Naive thymus-derived CD8-positive, alpha-beta T cell (primary cell): Measurements from ENCODE around the gene RPL35. TPM values are rescaled to one million over a fixed set of nuclear protein-coding genes. Genes with fewer than 3 reads are reported as not detected.

Experiments used
- ATAC-seq, 2 donors: fragments of 150-1000 bp; cut with Tn5 transposase in 1 of 2; sonication (Bioruptor Pico), chemical (Tn5 transposase) in 1 of 2; 1 replicate in 1 of 2; 2 replicates in 1 of 2; pipeline ENCODE4 v1.10.0; 2021; ENCODE audit warnings: mild to moderate bottlenecking in 2 of 2, moderate library complexity in 2 of 2
- POLR2A ChIA-PET: fragments of 350-600 bp; sonication (Branson Sonifier 250); formaldehyde crosslinking; loops from one replicate; lab custom pipeline; 2021; ENCODE audit warnings: antibody characterized with exemption; lab: Charles Lee
- DNase-seq, 10 donors: peaks; one replicate each; pipeline versions ENCODE4 v3.0.0 to v3.0.0-alpha.2; 2020 to 2022
- H3K27ac Mint-ChIP-seq, 10 donors: one replicate each; pipeline ENCODE4 v1.8.0; 2020 to 2022; ENCODE audit warnings: mild to moderate bottlenecking in 10 of 10, mixed read lengths in 10 of 10, moderate library complexity in 4 of 10, inconsistent platforms in 1 of 10
- H3K27me3 Mint-ChIP-seq, 5 donors: one replicate each; pipeline ENCODE4 v1.8.0; 2021 to 2022; ENCODE audit warnings: mixed read lengths in 5 of 5
- H3K36me3 Mint-ChIP-seq, 3 donors: one replicate each; pipeline ENCODE4 v1.8.0; 2020 to 2022; ENCODE audit warnings: mixed read lengths in 3 of 3, mild to moderate bottlenecking in 2 of 3, inconsistent platforms in 1 of 3
- H3K4me1 Mint-ChIP-seq, 4 donors: one replicate each; pipeline ENCODE4 v1.8.0; 2021 to 2022; ENCODE audit warnings: mixed read lengths in 4 of 4
- H3K4me3 Mint-ChIP-seq, 10 donors: one replicate each; pipeline ENCODE4 v1.8.0; 2020 to 2022; ENCODE audit warnings: mild to moderate bottlenecking in 10 of 10, mixed read lengths in 10 of 10, moderate library complexity in 6 of 10, inconsistent platforms in 1 of 10
- H3K9me3 Mint-ChIP-seq, 9 donors: one replicate each; pipeline ENCODE4 v1.8.0; 2020 to 2022; ENCODE audit warnings: mixed read lengths in 9 of 9, mild to moderate bottlenecking in 3 of 9, inconsistent platforms in 1 of 9, moderate library complexity in 1 of 9
- polyA plus RNA-seq, 3 donors: library from polyadenylated mRNA; unstranded; fragments of 300-500 nt; fragmentation: Illumina TruSeq; gene quantifications; one replicate each; pipeline ENCODE4 v1.2.3, GENCODE V29; 2021
- total RNA-seq, 8 experiments: library from RNA in 2 of 8; stranded (reverse) in 2 of 8; gene quantifications; one replicate each; pipeline ENCODE4 v1.2.3 and lab custom pipeline; 2021 to 2026

RPL35 gene
- total and polyA plus RNA-seq, 5 experiments from 2014 or later = 1,561 to 2,475 (median 1,999) TPM

DNA sequence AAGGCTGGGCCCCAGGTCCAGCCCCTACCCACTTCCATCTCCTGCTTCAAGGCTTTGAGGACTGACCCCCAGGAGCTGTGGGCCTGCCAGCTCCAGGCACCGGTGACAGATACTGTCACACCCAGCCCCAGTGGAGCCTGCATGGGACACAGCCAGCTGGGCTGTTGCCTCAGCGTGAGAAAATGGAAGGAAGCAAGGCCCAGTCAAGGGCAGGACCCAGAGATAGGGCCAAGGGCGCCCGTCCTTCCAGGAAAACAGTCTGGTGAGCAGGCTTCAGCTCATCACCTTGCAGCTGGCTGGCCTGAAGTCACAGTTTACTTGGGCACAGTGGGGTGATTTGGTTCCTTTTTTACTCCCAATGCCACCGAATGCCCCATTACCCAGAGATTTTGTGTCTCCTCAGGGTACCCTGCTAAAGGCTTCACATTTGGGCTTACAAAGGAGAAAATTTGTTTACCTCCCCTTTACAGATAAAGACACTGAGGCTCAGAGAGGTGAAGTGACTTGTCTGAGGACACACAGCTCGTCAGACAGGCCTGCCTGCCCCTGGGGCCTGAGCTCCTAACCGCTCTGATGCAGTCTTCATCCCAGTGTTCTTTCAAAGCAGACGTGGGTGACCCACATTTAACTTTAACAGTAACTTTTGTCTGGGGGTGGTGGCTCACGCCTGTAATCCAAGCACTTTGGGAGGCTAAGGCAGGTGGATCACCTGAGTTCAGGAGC lies 30.0 kb downstream of the RPL35 start:
- Mint-ChIP-seq H3K36me3 (no peaks in the 10 kb centered on the region), H3K4me3 (no peak overlapping the region), H3K4me1 (no peaks in the 10 kb centered on the region), H3K27ac (no peak overlapping the region), H3K9me3 (no peaks in the 10 kb centered on the region), H3K27me3 (peaks cover 3 to 33% (median 8%) of the 10 kb centered on the region in 5 donors)
- ATAC-seq (no peak), DNase-seq (no peak)
- POLR2A ChIA-PET = no interaction called here

GRCh38 chr9:124830593-124830992 lies 31.2 kb downstream of the RPL35 start:
- no peak overlapping the region for H3K27ac Mint-ChIP-seq
- ATAC-seq (no peak), DNase-seq (no peak)
- peaks cover 0 to 2% (median 0%) of the 10 kb centered on the region in 9 donors for H3K9me3 Mint-ChIP-seq
- H3K4me1 Mint-ChIP-seq = no peaks in the 10 kb centered on the region
- H3K4me3 Mint-ChIP-seq = no peak overlapping the region
- peaks cover 1 to 25% (median 3%) of the 10 kb centered on the region in 5 donors for H3K27me3 Mint-ChIP-seq
- POLR2A ChIA-PET = no interaction called here
- H3K36me3 Mint-ChIP-seq = no peaks in the 10 kb centered on the region

DNA sequence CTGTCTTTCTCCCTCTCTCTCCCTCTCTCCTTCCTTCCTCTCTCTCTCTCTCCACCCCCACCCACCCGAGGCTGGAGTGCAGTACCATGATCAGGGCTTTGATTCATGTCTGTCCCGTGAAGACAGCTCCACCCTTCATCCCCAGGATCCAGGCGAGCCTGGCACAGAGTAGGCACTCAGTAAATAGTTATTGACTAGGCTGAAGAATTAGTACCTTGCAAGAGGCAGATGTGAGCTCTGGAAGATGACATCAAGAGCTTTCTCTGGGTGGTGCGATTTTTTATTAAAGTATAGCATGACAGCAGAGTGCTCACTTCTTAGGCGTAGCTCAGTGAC lies 32.5 kb downstream of the RPL35 start:
- POLR2A ChIA-PET = no interaction called here
- peaks cover 0 to 12% (median 3%) of the 10 kb centered on the region in 5 donors for H3K27me3 Mint-ChIP-seq
- no peaks in the 10 kb centered on the region for H3K4me1 Mint-ChIP-seq
- ATAC-seq = no peak
- H3K27ac Mint-ChIP-seq = no peak overlapping the region
- H3K9me3 Mint-ChIP-seq = peaks cover 0 to 2% (median 0%) of the 10 kb centered on the region in 9 donors
- H3K36me3 Mint-ChIP-seq = no peaks in the 10 kb centered on the region
- no peak overlapping the region for H3K4me3 Mint-ChIP-seq
- DNase-seq = no peak

DNA sequence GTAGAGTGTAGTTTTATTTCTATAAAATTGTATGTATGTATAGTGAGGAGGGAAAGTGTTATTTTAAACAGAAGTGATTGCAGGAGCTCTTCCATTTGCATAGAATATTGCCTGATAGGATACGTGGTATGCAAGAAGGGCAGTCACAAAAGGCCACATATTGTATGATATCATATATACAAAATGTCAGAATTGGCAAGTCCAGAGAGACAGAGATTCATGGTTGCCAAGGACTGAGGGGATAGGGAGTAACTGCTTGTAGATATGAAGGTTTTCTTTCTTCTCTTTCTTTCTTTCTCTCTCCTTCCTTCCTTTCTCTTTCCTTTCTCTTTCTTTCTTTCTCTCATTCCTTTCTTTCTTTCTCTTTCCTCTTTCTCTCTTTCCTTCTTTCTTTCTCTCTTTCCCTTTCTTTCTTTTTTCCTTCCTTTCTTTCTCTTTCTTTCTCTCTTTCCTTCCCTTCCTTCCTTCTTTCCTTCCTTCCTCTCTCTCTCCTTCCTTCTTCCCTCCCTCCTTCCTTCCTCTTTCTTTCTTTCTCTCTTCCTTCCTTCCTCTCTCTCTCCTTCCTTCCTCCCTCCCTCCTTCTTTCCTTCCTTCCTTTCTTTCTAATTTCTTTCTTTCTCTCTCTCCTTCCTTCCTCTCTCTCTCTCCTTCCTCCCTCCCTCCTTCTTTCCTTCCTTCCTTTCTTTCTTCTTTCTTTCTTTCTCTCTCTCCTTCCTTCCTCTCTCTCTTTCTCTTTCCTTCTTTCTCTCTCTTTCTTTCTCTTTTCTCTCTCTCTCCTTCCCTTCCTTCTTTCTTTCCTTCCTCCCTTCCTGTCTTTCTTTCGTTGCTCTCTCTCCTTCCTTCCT lies 33.0 kb downstream of the RPL35 start:
- DNase-seq (no peak), ATAC-seq (no peak)
- H3K4me3 Mint-ChIP-seq = no peak overlapping the region
- H3K36me3 Mint-ChIP-seq = no peaks in the 10 kb centered on the region
- peaks cover 0 to 10% (median 3%) of the 10 kb centered on the region in 5 donors for H3K27me3 Mint-ChIP-seq
- no peaks in the 10 kb centered on the region for H3K4me1 Mint-ChIP-seq
- no peak overlapping the region for H3K27ac Mint-ChIP-seq
- POLR2A ChIA-PET = no interaction called here
- H3K9me3 Mint-ChIP-seq = peaks cover 0 to 2% (median 0%) of the 10 kb centered on the region in 9 donors

GRCh38 chr9:124820698-124821623 lies 40.8 kb downstream of the RPL35 start:
- H3K27ac Mint-ChIP-seq = no peak overlapping the region
- POLR2A ChIA-PET = no interaction called here
- H3K36me3 Mint-ChIP-seq = no peaks in the 10 kb centered on the region
- DNase-seq (no peak), ATAC-seq (no peak)
- peaks cover 0 to 5% (median 3%) of the 10 kb centered on the region in 4 donors for H3K4me1 Mint-ChIP-seq
- H3K27me3 Mint-ChIP-seq = peaks cover 0 to 35% (median 20%) of the 10 kb centered on the region in 5 donors
- no peaks in the 10 kb centered on the region for H3K9me3 Mint-ChIP-seq
- H3K4me3 Mint-ChIP-seq = no peak overlapping the region

DNA sequence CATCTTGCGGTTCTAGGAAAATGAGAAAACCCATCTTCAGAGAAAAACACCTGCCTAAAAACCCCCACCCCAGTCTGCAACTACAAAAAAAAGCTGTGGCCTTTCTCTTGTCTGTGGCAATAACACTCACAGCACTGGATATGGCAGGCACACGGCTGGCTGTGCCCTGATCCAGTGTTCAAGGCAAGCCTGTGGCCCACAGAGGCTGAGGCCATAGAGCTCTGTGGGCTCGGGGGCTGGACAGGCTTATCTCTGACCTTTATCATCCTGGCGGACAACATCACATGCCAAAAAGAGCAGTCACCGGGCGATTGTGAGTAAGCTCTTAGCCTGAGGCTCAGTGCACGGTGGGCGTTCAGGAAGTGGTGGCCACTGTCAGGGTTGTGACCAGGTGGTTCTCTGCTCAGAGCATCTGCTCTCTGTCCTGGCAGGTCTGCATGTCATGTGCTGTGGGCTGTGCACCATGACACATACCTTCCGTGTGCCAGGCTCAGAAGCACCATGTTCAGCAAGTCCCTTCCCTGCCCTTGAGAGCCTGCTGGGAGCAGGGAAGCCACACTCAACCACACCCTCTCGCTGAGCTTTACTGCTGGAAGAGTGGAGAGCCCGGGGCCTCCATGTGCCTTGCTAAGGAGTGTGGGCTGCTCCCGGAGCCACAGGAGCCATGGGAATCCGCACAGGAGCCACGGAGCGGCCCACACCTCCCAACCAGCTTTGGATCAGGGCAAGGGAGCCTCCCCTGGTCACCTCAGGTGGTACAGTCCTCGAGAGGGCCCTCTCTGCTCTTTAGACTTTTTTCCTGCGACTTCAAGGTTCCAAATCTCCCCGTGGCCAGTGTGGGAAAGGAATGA lies 43.1 kb downstream of the RPL35 start:
- DNase-seq = no peak
- POLR2A ChIA-PET = no interaction called here

GRCh38 chr9:124815601-124816000 lies 46.2 kb downstream of the RPL35 start:
- Mint-ChIP-seq H3K9me3 (no peaks in the 10 kb centered on the region), H3K4me1 (peaks cover 0 to 5% (median 3%) of the 10 kb centered on the region in 4 donors), H3K36me3 (no peaks in the 10 kb centered on the region), H3K27ac (no peak overlapping the region), H3K27me3 (peaks cover 0 to 33% (median 13%) of the 10 kb centered on the region in 5 donors), H3K4me3 (no peak overlapping the region)
- POLR2A ChIA-PET = no interaction called here
- ATAC-seq (no peak), DNase-seq (no peak)

More for the DNA sequence above, 43.1 kb downstream of the RPL35 start:
- no peaks in the 10 kb centered on the region for H3K9me3 Mint-ChIP-seq
- H3K36me3 Mint-ChIP-seq = no peaks in the 10 kb centered on the region
- peaks cover 0 to 40% (median 20%) of the 10 kb centered on the region in 5 donors for H3K27me3 Mint-ChIP-seq
- ATAC-seq = no peak
- peak overlapping the region in 1 of 10 donors; percentile 9 for H3K27ac Mint-ChIP-seq
- H3K4me1 Mint-ChIP-seq = peaks cover 0 to 5% (median 3%) of the 10 kb centered on the region in 4 donors
- H3K4me3 Mint-ChIP-seq = no peak overlapping the region

DNA sequence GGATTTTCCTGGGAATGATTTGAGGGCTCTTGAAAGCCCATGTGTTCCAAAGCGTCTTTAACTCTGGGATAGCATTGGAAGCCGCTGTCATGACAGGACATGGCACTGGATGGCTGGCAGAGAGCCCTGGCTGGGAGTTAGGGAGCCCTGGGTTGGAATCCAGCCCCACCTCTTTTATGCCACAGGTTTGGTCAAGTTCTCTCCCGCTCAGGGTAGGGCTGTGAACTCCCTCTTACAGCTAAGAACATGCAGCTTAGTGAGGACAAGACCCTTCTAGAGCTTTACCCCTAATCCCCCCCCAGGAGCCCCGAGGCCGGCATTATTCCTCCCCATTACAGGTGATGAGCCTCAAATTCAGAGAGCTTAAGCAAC lies 47.6 kb downstream of the RPL35 start:
- peaks cover 0 to 25% (median 10%) of the 10 kb centered on the region in 5 donors for H3K27me3 Mint-ChIP-seq
- H3K4me3 Mint-ChIP-seq = no peak overlapping the region
- H3K27ac Mint-ChIP-seq = no peak overlapping the region
- H3K9me3 Mint-ChIP-seq = no peaks in the 10 kb centered on the region
- H3K4me1 Mint-ChIP-seq = peaks cover 0 to 5% (median 3%) of the 10 kb centered on the region in 4 donors
- DNase-seq (no peak), ATAC-seq (no peak)
- POLR2A ChIA-PET = no interaction called here
- H3K36me3 Mint-ChIP-seq = no peaks in the 10 kb centered on the region

DNA sequence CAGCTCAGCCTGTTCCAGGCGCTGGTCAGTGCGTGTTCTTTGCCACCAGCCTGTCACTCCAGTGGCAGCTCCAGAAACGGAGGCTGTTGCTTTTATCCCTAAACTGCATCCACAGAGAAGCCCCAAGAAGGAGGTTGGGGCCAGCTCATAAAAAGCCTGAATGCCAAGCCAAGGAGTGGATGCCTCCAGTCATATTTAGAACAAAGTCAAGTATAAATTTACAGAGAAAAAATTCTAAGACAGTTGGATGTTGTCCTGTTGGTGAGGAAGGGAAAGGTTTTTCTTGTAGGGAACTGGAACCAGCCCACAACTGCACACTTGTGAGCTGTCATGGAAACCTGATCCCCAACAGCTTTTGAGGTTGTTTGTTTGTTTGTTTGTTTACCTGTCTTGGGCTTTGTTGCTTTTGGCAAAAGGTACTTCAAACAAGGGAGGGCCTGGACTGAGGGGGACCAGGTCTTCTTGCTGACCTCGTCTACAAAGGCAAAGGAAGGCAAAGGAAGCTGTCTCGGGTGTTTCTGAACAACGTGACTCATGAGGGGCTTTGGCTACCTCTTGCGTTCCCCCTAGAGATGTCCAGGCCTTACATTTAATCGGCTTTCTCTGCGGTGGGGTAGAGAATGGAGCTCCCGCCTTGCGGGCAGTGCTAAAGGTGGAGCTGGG lies 48.1 kb downstream of the RPL35 start:
- H3K27ac Mint-ChIP-seq = no peak overlapping the region
- DNase-seq (no peak), ATAC-seq (no peak)
- no peaks in the 10 kb centered on the region for H3K36me3 Mint-ChIP-seq
- no peak overlapping the region for H3K4me3 Mint-ChIP-seq
- POLR2A ChIA-PET = no interaction called here
- H3K9me3 Mint-ChIP-seq = no peaks in the 10 kb centered on the region
- H3K4me1 Mint-ChIP-seq = peaks cover 0 to 5% (median 3%) of the 10 kb centered on the region in 4 donors
- peaks cover 0 to 28% (median 10%) of the 10 kb centered on the region in 5 donors for H3K27me3 Mint-ChIP-seq

DNA sequence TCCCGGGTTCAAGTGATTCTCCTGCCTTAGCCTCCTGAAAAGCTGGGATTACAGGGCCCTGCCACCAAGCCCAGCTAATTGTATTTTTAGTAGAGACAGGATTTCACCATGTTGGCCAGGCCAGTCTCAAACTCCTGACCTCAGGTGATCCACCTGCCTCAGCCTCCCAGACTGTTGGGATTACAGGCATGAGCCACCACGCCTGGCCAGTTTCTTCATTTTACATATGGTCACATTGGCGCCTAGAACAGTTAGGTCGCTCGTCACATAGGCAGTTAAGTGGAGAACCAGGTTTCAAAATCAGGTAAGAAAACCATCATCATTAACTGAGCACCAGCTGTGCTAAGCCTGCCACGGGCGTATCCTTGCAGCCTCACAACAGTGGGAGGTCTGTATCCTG lies 48.7 kb downstream of the RPL35 start:
- peaks cover 1 to 29% (median 11%) of the 10 kb centered on the region in 5 donors for H3K27me3 Mint-ChIP-seq
- peaks cover 0 to under 1% (median 0%) of the 10 kb centered on the region in 4 donors for H3K4me1 Mint-ChIP-seq
- no peaks in the 10 kb centered on the region for H3K9me3 Mint-ChIP-seq
- no peak overlapping the region for H3K27ac Mint-ChIP-seq
- no peaks in the 10 kb centered on the region for H3K36me3 Mint-ChIP-seq
- ATAC-seq = no peak
- no peak overlapping the region for H3K4me3 Mint-ChIP-seq
- POLR2A ChIA-PET = no interaction called here
- no peak for DNase-seq

DNA sequence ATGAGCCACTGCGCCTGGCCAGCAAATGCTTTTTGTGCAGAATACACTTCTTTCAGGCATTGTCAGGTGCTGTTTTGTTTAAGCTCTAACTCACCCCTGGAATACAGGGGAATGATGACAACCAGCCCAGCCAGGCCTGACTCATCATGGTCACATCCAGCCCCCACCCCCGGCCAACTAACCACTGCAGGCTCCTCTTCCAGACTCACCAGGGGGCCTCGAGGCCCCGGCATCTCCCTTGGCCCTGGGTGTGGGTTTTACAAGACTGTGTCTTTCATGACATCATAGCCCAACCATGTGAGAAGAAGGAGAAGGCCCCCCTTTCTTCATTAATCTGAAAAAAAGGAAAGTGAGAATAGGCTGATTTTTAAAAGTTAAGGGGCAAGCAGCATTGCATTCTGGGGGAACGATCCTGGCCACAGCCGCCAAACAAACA lies 49.3 kb downstream of the RPL35 start:
- H3K27me3 Mint-ChIP-seq = peaks cover 1 to 25% (median 10%) of the 10 kb centered on the region in 5 donors
- H3K9me3 Mint-ChIP-seq = no peaks in the 10 kb centered on the region
- ATAC-seq = no peak
- H3K4me3 Mint-ChIP-seq = no peak overlapping the region
- POLR2A ChIA-PET = interaction anchor here (0.6 kb wide), 1 partner anchor 314 kb away, joined by 5 read pairs; no protein-coding TSS in a partner anchor
- DNase-seq = no peak
- no peaks in the 10 kb centered on the region for H3K4me1 Mint-ChIP-seq
- H3K36me3 Mint-ChIP-seq = no peaks in the 10 kb centered on the region
- no peak overlapping the region for H3K27ac Mint-ChIP-seq
